Neural cell (in vitro differentiated cells): ENCODE data around the gene AP2B1. TPM values are rescaled to one million over a fixed set of nuclear protein-coding genes. Genes with fewer than 3 reads are reported as not detected.

Experiments used
- H2AFZ ChIP-seq: fragments of 200-600, 300-800 bp; sonication (generic), shearing (Covaris generic); 2 replicates; pipeline ENCODE4 v1.6.0; 2014; ENCODE audit warnings: low read depth, mild to moderate bottlenecking, antibody characterized with exemption, low read length, moderate library complexity
- H3F3A ChIP-seq: fragments of 200-600 bp; shearing (Covaris generic); 2 replicates; pipeline ENCODE4 v1.6.1; 2016; ENCODE audit warnings: mild to moderate bottlenecking, moderate library complexity, mixed read lengths, antibody characterized with exemption, low read length; ENCODE audit not compliant: insufficient read depth, poor library complexity, severe bottlenecking
- H3K27ac ChIP-seq: fragments of 200-600, 300-800 bp; sonication (generic), shearing (Covaris generic); 2 replicates; pipeline ENCODE4 v1.5.1; 2014; ENCODE audit warnings: mild to moderate bottlenecking, low read length, moderate library complexity
- H3K27me3 ChIP-seq: fragments of 300-800, 200-600 bp; sonication (generic), shearing (Covaris generic); 2 replicates; pipeline ENCODE4 v1.6.0; 2014; ENCODE audit warnings: mild to moderate bottlenecking, low read depth, low read length, moderate library complexity; ENCODE audit not compliant: insufficient read depth
- H3K36me3 ChIP-seq: fragments of 300-800, 200-600 bp; sonication (generic), shearing (Covaris generic); 2 replicates; pipeline ENCODE4 v1.5.1; 2014; ENCODE audit warnings: mild to moderate bottlenecking, antibody characterized with exemption, low read length, moderate library complexity; ENCODE audit not compliant: insufficient read depth
- H3K4me2 ChIP-seq: fragments of 300-800, 200-600 bp; sonication (generic), shearing (Covaris generic); 2 replicates; pipeline ENCODE4 v1.6.0; 2014; ENCODE audit warnings: mild to moderate bottlenecking, low read length
- H3K4me3 ChIP-seq: fragments of 300-800, 200-600 bp; sonication (generic), shearing (Covaris generic); 2 replicates; pipeline ENCODE4 v1.5.1; 2014; ENCODE audit warnings: mild to moderate bottlenecking, low read length, moderate library complexity
- H3K79me2 ChIP-seq: fragments of 200-600 bp; shearing (Covaris generic); replicated peaks from 2 replicates; pipeline ENCODE4 v1.6.0; 2014; ENCODE audit warnings: mild to moderate bottlenecking, low read length, moderate library complexity; ENCODE audit not compliant: insufficient read depth
- H3K9ac ChIP-seq: fragments of 300-800, 200-600 bp; sonication (generic), shearing (Covaris generic); 2 replicates; pipeline ENCODE4 v1.6.1; 2016; ENCODE audit warnings: mild to moderate bottlenecking, low read length, mixed read lengths
- H3K9me2 ChIP-seq: fragments of 200-600 bp; shearing (Covaris generic); 2 replicates; pipeline ENCODE4 v1.6.1; 2016; ENCODE audit warnings: mild to moderate bottlenecking, low read length, mixed read lengths; ENCODE audit not compliant: insufficient read depth
- H3K9me3 ChIP-seq: fragments of 200-600, 300-800 bp; sonication (generic), shearing (Covaris generic); 2 replicates; pipeline ENCODE4 v1.6.1; 2016; ENCODE audit warnings: mild to moderate bottlenecking, mixed run types, low read length, moderate library complexity, mixed read lengths
- H4K20me1 ChIP-seq: fragments of 200-600 bp; shearing (Covaris generic); 2 replicates; pipeline ENCODE4 v1.6.1; 2016; ENCODE audit warnings: mild to moderate bottlenecking, mixed run types; ENCODE audit not compliant: insufficient read depth
- CTCF ChIP-seq: fragments of 450-650 bp; IDR thresholded peaks from 2 replicates; pipeline ENCODE4 v1.5.1; 2014; ENCODE audit warnings: antibody characterized with exemption, mild to moderate bottlenecking, moderate library complexity; ENCODE audit not compliant: poor library complexity, severe bottlenecking
- EP300 ChIP-seq: fragments of 450-650 bp; conservative IDR thresholded peaks from 2 replicates; pipeline ENCODE4 v1.6.1; 2014; ENCODE audit warnings: antibody characterized with exemption, mild to moderate bottlenecking, moderate library complexity; ENCODE audit not compliant: poor library complexity, severe bottlenecking
- EZH2 ChIP-seq: fragments of 200-600, 300-800 bp; shearing (Covaris generic), sonication (generic); IDR thresholded peaks from 2 replicates; pipeline ENCODE4 v1.6.1; 2014; ENCODE audit warnings: antibody characterized with exemption, low read length, borderline replicate concordance, mild to moderate bottlenecking; ENCODE audit not compliant: insufficient read depth, poor library complexity, severe bottlenecking
- MXI1 ChIP-seq: fragments of 450-650 bp; conservative IDR thresholded peaks from 2 replicates; pipeline ENCODE4 v1.6.1; 2014; ENCODE audit warnings: antibody characterized with exemption, mild to moderate bottlenecking; ENCODE audit not compliant: poor library complexity, severe bottlenecking
- POLR2AphosphoS5 ChIP-seq: IDR thresholded peaks from 2 replicates; pipeline ENCODE4 v1.6.1; 2012
- RAD21 ChIP-seq: fragments of 450-650 bp; conservative IDR thresholded peaks from 2 replicates; pipeline ENCODE4 v1.6.1; 2014; ENCODE audit warnings: antibody characterized with exemption, mild to moderate bottlenecking, moderate library complexity
- REST ChIP-seq: IDR thresholded peaks from 2 replicates; pipeline ENCODE4 v1.6.1; 2012; ENCODE audit warnings: borderline replicate concordance
- SMC3 ChIP-seq: fragments of 450-650 bp; conservative IDR thresholded peaks from 2 replicates; pipeline ENCODE4 v1.6.1; 2014; ENCODE audit warnings: antibody characterized with exemption, mild to moderate bottlenecking, moderate library complexity; ENCODE audit not compliant: poor library complexity
- TAF1 ChIP-seq: IDR thresholded peaks from 2 replicates; pipeline ENCODE4 v1.6.1; 2012; ENCODE audit warnings: low read depth
- polyA plus RNA-seq: library from polyadenylated mRNA; depleted of rRNA; stranded (reverse); fragments of >200 nt; gene quantifications from 2 replicates; pipeline ENCODE4 v1.2.3, GENCODE V29; 2014

Gene AP2B1
- polyA plus RNA-seq, 1 donor from 2014 or later, result 59.5 TPM

- H3K4me3 ChIP-seq, result no peak overlapping the region
- no peaks in the 10 kb centered on the region for H3K9me2 ChIP-seq
- H3K4me2 ChIP-seq, result no peak overlapping the region
- H3F3A ChIP-seq, result no peaks in the 10 kb centered on the region
- no peak overlapping the region for H3K9ac ChIP-seq
- no peaks in the 10 kb centered on the region for H3K27me3 ChIP-seq
- H2AFZ ChIP-seq, result no peak overlapping the region
- H3K9me3 ChIP-seq, result no peaks in the 10 kb centered on the region
- no peaks in the 10 kb centered on the region for H4K20me1 ChIP-seq
- no peak overlapping the region for H3K27ac ChIP-seq
- no peaks in the 10 kb centered on the region for H3K79me2 ChIP-seq
- TF ChIP-seq TAF1, result no peak
- TF ChIP-seq SMC3, result no peak
- TF ChIP-seq POLR2AphosphoS5, result no peak
- no peak for TF ChIP-seq EP300
- TF ChIP-seq RAD21, result no peak
- TF ChIP-seq CTCF, result no peak
- TF ChIP-seq REST, result no peak
- no peak for TF ChIP-seq EZH2
- TF ChIP-seq MXI1, result no peak
- H3K36me3 ChIP-seq, result no peaks in the 10 kb centered on the region
Measured at GRCh38 chr17:35773129-35773528, 186.0 kb downstream of the AP2B1 start.

- H3K9me2 ChIP-seq, result no peaks in the 10 kb centered on the region
- no peak overlapping the region for H2AFZ ChIP-seq
- no peak overlapping the region for H3K4me2 ChIP-seq
- TF ChIP-seq EP300, result no peak
- H3K27ac ChIP-seq, result no peak overlapping the region
- H3K4me3 ChIP-seq, result no peak overlapping the region
- no peaks in the 10 kb centered on the region for H3F3A ChIP-seq
- H3K27me3 ChIP-seq, result no peaks in the 10 kb centered on the region
- H4K20me1 ChIP-seq, result no peaks in the 10 kb centered on the region
- H3K79me2 ChIP-seq, result no peaks in the 10 kb centered on the region
- no peaks in the 10 kb centered on the region for H3K36me3 ChIP-seq
- no peak overlapping the region for H3K9ac ChIP-seq
- H3K9me3 ChIP-seq, result no peaks in the 10 kb centered on the region
Measured at GRCh38 chr17:35773679-35774425, 186.7 kb downstream of the AP2B1 start.
